NOMO-1 treated with dmso at 0.1 percent for 144 hours (cell line): ENCODE measurements around the gene C1QB.
A peak's percentile ranks its signal among the peaks of the same experiment; 100 is the strongest.
"Not testable (repeated sequence)": the region's sequence is repeated elsewhere in the genome, so short reads cannot be mapped to it uniquely, and the experiment has no call there.

Source experiments
- DNase-seq: peaks from one replicate; lab custom pipeline; 2025; ENCODE audit not compliant: unreplicated experiment; lab: John Stamatoyannopoulos, UW

C1QB gene

DNA sequence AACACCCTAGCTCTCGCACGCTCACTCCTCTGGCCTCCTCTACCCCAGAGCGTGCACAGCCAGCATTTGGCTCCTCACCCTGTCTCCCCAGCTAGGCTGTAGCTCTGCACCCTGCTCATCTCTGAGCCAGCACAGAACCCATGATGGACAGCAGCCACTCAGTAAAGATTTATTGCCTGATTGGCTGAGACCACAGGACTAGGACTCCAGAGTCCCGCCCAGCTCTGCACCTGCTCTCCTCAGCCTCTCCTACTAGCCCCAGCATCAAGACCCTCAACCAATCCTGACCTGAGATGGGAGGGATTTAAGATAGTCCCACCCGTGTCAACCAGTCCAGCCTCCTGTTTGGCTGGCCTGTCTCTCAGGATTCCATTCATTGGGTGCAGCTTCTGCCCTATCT is 9.3 kb downstream of the C1QB start:
- DNase-seq, result no peak

DNA sequence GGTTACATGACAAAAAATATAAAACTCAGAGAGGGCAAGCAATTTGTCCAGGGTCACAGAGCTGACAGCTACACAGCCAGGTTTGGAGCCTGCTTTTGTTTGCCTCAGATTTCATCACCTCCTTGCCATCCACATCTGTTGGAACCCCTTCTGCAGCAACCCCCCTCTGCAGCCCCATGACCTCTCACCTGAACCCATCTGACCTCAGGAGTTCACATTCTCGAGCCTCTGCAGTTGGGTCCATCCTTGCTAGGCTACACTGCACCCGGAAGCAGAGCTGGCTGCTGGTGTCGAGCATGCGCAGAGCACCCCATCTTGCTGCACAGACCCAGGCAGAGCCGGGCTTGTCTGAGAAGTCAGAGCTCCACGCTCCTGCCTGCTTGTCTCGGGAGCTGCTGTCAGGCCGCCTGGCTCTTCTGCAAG is 10.0 kb downstream of the C1QB start:
- no peak for DNase-seq

DNA sequence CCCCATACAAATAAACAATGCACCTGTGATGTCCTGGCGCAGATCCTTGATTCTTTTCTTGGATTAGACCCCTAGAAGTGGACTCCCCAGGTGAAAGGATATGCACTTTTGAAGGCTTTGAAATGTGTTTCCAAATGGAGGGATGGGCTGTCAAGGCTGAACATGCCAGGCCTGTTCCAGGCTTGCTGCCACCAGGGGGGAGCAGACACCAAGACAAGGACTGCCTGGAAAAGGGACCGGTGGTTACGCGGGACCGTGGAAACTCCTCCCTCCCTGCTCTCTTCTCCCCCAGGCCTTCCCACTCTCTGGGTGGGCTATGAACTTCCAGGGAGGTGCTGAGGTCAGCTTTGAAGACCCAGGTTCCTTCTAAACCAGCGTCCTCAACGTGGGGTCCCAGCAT is 12.7 kb downstream of the C1QB start:
- no peak for DNase-seq

DNA sequence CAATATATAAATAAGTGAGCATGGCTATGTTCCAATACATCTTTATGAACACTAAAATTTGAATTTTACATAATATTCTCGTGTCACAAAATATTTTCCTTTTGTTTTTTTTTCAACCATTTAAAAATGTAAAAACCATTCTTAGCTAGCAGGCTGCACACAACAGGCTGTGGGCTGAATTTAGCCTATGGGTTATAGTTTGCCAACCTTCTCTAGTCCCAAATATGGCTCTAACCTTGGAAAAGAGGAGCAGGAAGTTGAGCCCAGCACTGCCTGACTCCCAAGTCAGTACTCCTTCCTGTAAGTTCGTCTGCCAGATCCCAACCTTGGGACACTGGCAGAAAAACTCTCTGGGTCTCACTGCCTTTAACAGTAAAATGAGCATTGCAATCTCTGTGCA is 13.4 kb downstream of the C1QB start:
- no peak for DNase-seq

DNA sequence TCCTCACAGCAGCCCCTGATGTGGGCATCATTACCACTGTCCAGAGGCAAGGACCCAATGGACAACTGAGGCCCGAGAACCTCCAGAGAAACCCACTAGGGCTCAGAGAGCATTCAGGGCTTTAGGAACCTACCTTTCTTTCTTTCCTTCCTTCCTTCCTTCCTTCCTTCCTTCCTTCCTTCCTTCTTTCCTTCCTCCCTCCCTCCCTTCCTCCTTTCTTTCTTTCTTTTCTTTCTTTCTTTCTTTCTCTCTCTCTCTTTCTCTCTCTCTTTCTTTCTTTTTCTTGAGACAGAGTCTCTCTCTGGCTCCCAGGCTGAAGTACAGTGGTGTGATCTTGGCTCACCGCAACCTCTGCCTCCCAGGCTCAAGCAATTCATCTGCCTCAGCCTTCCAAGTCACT is 15.8 kb downstream of the C1QB start:
- DNase-seq, result not testable (repeated sequence)

DNA sequence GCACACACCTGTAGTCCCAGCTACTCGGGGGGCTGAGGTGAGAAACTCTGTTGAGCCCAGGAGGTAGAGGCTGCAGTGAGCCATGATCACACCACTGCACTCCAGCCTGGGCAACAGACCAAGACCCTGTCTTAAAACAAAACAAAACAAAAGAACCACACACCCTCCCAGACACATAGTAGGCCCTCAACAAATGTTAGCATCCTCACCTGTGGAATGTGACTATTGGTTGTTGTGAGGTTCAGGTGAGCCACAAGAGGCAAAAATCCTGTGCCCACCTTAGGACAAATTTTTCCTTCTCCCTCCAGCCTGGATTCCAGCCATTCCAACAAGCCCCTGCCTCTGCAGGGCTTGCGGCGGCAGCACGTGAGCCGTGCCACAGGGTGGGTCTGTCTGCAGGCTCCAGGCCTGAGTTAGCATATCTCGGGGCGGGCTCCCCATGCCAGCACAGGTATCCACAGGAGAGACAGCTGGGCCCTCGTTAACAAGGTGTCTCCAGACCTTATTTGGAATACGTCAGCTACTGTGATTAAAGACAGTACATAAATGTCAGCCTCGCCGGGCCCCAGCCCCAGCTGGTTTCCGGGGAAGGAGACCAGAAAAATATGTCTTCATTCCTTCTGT is 17.4 kb downstream of the C1QB start:
- DNase-seq, result no peak

DNA sequence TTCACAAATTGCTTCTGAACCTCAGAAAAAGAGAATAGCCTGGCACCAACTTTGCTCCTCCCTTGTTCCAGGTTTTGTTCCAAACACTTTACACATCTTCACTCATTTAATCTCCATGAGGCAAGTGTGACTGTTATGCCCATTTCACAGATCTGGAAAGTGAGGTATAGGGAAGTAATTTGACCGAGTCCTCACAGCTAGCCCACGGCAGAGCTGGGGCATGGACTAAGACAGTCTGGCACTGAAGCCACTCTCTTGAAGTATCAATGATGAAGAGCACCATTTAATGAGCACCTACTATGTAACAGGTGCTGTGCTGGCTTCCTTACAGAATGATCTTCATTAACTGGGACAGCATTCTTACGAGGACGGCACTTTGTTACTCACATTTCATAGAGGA is 19.0 kb downstream of the C1QB start:
- no peak for DNase-seq

DNA sequence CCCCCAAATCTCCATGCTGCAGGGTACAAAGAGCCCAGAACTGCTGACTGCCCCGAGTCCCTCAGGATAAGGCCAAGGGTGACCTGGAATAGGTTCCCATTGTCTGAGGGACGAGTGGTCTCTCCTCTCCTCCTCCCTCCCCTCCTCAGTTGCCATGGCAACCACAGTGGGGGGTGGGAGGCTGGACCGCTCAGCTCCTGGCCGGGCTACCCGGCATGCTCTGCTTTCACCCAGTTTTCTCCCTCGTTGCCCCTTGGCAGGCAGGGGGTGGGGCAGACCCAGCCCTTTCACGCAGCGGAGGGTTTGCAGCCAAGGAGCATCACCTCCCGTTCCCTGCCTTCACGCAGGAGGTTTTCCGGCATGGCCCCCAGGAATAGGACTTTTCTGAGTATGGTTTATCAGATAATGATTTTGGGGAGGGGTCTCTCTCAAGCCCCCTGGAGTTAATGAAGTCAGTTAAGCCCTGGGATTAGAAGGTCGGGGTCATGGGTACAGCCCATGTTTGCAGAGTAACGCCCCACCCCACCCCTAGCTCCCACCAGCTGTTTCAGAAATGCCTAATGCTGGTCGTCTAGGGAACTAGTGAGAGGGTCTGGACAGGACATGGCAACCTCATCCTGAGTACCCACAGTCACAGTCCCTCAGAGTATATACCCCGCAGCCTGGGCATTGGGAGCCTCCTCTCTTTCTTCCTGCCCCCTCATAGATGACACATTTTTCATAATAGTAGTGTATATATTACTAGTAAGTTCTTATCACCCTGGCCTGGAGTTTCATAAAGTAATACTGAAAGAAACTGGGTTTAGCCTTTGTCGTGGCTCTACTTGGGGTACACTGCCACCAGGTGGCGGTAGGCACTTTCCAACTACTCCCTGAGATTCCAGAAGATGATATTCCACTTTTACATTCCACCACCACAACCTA is 20.7 kb downstream of the C1QB start:
- peak; percentile 22 for DNase-seq

DNA sequence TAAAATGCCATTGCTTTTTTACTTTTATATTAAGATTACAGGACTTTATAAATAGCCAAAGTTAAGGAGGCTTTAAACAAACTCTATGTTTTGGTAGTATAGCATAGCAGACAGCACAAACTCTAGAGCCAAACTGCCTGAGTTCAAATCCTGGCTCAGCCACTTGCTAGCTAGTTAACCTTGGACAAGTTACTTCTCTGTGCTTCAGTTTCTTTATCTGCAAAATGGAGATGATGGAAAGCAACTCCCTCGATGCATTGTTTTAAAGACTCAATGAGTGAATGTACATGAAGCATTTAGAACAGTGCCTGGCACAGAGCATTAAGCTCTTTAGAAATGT is 21.3 kb downstream of the C1QB start:
- DNase-seq, result no peak

DNA sequence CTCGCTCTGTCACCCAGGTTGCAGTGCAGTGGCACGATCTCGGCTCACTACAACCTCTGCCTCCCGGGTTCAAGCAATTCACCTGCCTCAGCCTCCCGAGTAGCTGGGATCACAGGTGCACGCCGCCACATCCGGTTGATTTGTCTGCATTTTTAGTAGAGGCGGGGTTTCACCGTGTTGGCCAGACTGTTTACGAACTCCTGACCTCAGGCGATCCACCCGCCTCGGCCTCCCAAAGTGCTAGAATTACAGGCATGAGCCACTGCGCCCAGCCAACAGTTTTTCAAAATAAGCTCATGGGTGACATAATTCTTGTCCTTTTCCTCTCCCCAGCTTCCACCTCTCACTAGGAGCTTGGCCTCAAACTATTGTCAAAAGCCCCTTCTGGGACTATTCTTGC is 23.1 kb downstream of the C1QB start:
- DNase-seq, result not testable (repeated sequence)

DNA sequence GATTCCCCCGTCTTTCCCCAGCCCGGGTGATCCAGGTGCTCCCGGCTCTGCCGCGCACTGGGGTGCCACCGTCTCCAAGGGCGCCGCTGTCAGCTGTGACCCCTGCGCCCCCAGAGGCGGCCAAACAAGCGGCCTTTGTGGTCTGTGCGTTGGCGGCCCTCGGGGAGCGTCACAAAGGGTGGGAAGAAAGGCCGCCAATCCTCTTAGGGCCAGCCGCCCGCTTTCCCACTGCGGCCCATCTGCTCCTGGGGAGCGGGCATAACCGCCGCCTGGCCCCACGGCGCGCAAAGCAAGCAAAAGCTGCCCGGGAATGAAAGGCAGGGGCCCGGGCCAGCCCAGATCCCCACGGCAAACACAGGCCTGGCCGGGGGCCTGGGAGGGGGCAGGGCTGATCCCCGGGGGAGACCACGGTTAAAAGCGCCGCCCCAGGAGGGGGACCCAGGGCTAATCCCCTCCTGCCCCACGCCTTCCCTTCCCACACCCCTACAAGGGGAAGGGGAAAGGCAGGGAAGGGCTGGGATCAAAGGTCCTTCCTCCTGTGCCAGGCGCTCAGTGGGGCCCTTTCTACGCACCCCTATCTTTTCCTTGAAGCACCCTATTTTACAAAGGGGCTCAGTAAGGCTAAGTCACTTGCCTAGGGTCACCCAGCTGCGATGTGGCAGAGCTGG is 24.0 kb downstream of the C1QB start:
- DNase-seq, result no peak

DNA sequence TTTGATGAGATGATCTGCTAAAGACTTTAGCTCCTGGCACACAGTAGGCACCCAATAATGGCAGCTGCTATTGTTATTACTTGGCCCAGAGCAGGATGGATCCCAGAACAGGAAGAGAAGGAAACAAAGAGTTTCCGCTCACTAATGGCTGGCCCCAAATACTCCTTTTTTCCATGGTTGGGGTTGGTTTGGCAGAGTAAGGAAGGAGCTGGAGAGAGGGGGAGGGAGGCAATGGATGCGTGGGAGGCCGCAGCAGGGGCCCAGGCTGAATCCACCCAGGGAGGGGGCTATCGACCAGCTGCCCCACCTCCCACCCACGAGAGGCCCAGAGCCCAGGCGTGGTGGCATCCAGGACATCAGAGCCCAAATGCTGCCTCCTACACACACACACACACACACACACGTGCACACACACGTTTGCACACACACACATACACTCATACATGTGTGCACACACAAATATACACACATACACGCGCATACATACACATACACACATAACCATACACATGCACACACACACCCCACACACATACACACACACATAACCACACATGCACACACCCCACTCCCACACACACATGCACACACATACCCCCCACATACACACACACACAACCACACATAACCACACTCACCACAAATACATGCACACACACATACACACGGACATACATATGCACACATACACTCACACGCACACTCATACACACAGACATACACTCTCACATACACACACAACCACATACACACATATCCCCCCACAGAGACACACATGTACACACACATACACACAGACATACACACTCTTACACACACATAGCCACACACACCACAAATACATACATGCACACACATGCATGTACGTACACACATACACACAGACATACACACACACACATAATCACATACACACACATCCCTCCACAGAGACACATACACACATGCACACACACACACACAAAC is 25.2 kb downstream of the C1QB start:
- DNase-seq, result no peak

DNA sequence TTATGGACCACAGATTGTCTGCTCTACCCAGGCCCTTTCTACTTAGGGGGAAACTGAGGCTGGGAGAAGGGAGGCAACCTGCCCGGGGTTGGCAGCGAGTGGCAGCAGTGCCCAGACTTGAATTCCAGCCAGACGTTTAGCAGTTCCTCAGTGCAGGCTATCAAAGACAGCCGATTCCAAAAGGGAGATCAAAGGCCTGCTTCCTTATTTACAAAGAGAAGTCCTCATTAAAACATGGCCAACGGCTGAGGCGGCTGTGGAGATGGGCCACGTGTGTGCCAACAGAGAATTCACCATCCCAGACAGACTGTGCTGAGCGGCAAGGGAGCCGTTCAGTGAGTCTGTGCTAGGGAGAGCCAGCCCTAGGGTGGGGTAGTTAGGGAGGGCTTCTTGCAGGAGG is 27.7 kb downstream of the C1QB start:
- no peak for DNase-seq

DNA sequence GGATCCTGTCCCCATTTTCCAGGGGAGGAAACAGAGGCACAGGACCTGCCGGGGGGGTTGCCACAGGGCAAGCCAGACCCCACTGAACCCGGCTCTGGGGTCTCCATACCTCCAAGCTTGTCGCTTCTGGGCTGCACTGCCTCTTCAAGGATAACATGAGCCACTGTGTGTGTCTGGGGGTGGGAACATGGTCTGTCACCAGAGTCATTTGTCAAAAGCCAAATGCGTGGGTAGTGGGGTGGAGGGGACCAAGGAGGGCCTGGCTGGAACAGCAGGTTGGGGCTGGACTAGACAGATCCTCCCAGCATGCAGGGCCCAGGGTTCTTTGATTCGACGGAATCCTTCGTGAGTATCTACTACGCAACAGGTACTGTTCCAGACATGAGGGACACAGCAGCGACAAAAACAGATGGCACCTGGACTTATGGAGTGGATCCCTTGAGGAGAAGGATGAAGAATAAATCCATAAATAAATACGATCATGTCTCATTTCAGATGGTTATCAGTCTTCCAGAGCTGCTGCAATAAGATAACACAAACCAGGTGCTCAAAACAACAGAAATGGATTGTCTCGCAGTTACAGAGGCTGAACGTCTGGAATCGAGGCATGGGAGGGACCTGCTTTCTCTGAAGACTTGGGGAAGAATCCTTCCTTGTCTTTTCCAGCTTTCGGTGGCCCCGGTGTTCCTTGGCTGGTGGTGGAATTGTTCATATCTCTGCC is 28.7 kb downstream of the C1QB start:
- no peak for DNase-seq

DNA sequence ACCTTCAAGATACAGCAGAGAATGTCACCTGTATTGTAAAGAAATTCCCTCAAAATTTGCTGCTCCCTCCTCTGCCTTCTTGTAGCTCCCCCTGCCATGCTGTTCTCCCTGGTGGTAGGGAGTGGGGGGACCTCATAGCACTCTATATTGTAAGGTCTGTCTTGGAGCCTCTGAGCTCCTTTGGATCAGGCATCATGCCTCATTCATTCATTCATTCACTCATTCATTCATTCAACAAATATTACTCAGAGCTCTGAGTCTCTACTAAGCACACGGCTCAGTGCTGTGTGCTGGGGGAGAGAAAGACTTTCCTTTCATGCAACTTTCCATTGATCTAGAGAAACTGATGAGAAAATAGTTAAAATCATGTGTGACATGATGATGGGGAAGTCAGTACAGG is 30.5 kb downstream of the C1QB start:
- DNase-seq, result no peak

DNA sequence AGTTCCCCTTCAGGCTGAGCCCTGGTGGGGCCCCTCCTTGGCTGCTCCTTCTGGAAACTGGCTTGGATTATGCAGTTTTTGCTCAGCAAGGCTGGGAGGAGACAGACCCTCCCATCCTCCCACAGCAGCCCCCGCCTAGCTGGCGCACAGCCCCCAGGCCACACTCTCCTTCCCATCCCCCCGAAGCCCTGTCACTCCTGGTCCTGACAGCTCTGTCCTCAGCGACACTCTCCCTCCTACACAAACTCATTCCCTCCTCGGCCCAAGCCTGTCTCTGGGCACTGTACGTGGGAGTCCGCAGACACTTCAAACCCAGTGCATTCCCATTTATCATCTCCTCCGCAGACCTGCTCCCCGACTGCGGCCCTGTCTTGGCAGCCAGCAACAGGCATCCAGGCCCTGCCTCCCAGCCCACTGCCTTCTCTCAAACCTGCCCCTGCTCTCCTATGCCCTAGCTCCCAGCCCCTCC is 32.6 kb downstream of the C1QB start:
- DNase-seq, result no peak

DNA sequence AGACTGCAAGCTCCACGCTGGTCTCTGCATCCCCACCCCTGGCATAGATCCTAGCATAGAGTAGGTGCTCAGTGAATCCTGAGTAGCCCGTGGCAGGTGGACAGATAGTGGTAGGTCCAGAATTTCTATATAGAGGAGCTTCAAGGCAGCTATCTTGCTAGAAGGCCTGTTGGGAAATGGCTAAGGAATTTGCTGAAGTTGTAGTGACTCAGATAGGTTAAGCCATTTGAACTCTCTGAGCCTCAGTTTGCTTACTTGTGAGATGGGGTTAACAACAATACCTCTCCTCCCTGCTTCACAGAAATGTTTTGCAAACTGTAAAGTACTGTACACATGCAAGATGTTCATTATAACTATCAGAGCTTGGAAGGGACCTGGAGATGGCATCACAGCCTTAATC is 34.2 kb downstream of the C1QB start:
- DNase-seq, result no peak

DNA sequence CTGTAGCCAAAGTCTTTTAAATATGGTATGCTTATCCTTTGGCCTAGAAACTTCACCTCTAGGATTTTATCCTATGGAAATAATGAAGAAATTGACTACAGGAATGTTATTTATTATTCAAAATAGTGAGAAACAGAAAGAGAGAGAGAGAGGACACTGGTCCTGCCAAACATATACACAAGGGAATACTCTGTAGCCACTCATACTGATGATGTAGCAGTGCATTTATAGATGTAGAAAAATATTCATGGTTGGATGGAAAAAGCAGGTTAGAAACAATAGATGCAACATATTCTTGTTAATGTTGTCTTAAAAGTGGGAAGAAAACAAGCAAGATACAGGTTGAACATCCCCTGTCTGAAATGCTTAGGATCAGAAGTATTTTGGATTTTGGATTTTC is 35.4 kb downstream of the C1QB start:
- DNase-seq, result no peak

DNA sequence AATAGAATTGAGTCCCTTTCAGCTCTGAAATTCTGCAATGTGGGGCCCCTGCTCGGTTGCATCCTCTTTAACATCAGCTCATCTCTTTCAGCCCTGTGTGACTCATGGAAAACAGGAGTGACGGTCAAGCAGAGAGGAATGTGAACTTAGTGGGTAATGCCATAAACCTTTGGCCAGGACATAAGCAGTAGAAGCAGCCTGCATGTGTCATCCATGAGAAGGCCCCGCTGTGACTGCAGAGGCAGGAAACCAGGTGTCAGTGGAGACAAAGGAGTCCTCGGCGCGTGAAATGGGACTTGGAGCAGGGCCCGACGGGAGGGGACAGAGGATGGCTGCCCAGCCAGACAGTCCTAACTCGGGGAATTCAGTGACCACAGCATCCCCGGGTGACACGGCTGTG is 36.5 kb downstream of the C1QB start:
- no peak for DNase-seq

DNA sequence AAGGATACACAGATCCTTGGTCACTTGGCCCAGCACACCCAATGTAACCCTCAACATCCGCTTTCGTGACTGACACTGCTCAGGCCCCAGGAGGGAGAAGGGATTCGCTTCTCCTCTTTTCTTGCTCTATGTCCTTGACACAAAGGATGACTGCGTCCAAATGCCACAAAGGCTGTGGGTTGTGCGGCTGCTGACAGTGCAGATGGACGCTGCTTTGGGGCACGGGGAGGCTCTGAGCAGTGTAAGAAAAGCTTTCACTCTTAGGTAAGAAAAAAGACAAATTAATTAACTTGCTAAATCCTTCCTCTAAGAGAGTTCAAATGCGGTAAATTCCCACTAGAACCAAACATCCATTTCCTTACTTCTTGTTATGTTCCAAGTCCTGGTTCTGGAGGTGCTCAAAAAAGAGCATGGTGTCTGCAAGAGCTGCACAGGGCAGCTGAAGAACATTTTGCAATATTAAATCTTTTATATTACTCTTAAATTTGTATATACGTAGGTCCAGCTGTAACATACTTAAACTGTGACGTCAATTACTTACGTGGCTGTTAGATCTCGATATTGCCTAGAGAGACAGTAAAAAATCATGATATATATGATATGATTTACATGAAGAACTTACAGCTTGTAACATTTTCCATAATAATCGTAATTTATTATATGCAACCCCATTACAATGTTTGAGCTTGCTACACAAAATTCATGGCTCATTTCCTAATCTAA is 38.2 kb downstream of the C1QB start:
- no peak for DNase-seq
